ENCODE measurements around the gene ABCB8. TPM values are rescaled to one million over a fixed set of nuclear protein-coding genes. Genes with fewer than 3 reads are reported as not detected.

The ABCB8 gene
- total and polyA plus RNA-seq, 7 experiments from 2014 or later = 13.8 to 88.0 (median 64.4) TPM

GRCh38 chr7:151056283-151056665, 28.0 kb downstream of the ABCB8 start:
- no peak for DNase-seq
- H3K36me3 Mint-ChIP-seq = peaks cover 0 to 5% (median 4%) of the 10 kb centered on the region in 5 donors
- H3K27ac Mint-ChIP-seq = no peak overlapping the region
- Histone ChIP-seq H3K4me3 (ENCODE audit: low read length) (no peak overlapping the region), H3K4me1 (ENCODE audit: control insufficient read depth in 2 of 2, insufficient read depth in 2 of 2, low read length in 2 of 2) (peaks cover 25 to 32% of the 10 kb centered on the region in 2 donors), H3K9me3 (ENCODE audit: control insufficient read depth in 2 of 3, low read length in 3 of 3) (no peaks in the 10 kb centered on the region), H3K36me3 (ENCODE audit: control insufficient read depth in 2 of 3, insufficient read depth in 3 of 3, low read length in 3 of 3) (no peaks in the 10 kb centered on the region), H3K27me3 (ENCODE audit: control insufficient read depth in 2 of 2, insufficient read depth in 2 of 2, low read length in 2 of 2) (no peaks in the 10 kb centered on the region), H3K27ac (ENCODE audit: low read depth, low read length) (no peak overlapping the region)
- peaks cover 24 to 46% (median 38%) of the 10 kb centered on the region in 7 donors for H3K4me1 Mint-ChIP-seq
- H3K4me3 Mint-ChIP-seq = peak overlapping the region; percentile 38 to 99 (median 93)
- no peak for ATAC-seq
- H3K27me3 Mint-ChIP-seq = peaks cover 0 to 4% (median 0%) of the 10 kb centered on the region in 5 donors
- ChIA-PET POLR2A (interaction anchor here (1.0 to 1.9 kb wide), 2 partner anchors 29 to 37 kb away, joined by 3 to 6 read pairs; no protein-coding TSS in a partner anchor), CTCF (interaction anchor here (1.1 kb wide), 1 partner anchor 28 kb away, joined by 3 read pairs; the partner anchor contains the start of gene ABCB8)
- H3K9me3 Mint-ChIP-seq = peaks cover 0 to 1% (median 0%) of the 10 kb centered on the region in 11 donors
- intact Hi-C loops (cut with micrococcal nuclease) = loop anchor here (5.0 kb wide), 4 partner anchors 36 to 576 kb away; no protein-coding TSS in a partner anchor

GRCh38 chr7:151056666-151057505, 28.6 kb downstream of the ABCB8 start:
- Histone ChIP-seq H3K9me3 (ENCODE audit: control insufficient read depth in 2 of 3, low read length in 3 of 3) (no peaks in the 10 kb centered on the region), H3K4me3 (ENCODE audit: low read length) (peak overlapping the region; percentile 78), H3K27ac (ENCODE audit: low read depth, low read length) (peak overlapping the region; percentile 52), H3K4me1 (ENCODE audit: control insufficient read depth in 2 of 2, insufficient read depth in 2 of 2, low read length in 2 of 2) (peaks cover 25 to 32% of the 10 kb centered on the region in 2 donors), H3K36me3 (ENCODE audit: control insufficient read depth in 2 of 3, insufficient read depth in 3 of 3, low read length in 3 of 3) (no peaks in the 10 kb centered on the region), H3K27me3 (ENCODE audit: control insufficient read depth in 2 of 2, insufficient read depth in 2 of 2, low read length in 2 of 2) (no peaks in the 10 kb centered on the region)
- H3K4me1 Mint-ChIP-seq = peaks cover 30 to 49% (median 44%) of the 10 kb centered on the region in 7 donors
- CTCF ChIA-PET = interaction anchor here (0.6 to 3.5 kb wide), 4 partner anchors 28 to 201 kb away, joined by 3 to 15 read pairs (median 4); partner anchors contain the start of genes ABCB8 and TMUB1
- peaks cover 0 to 1% (median 0%) of the 10 kb centered on the region in 11 donors for H3K9me3 Mint-ChIP-seq
- H3K27me3 Mint-ChIP-seq = peaks cover 0 to 4% (median 0%) of the 10 kb centered on the region in 5 donors
- ATAC-seq (no peak), DNase-seq (no peak)
- POLR2A ChIA-PET = interaction anchor here (0.7 to 2.7 kb wide), 4 partner anchors 26 to 38 kb away, joined by 3 to 10 read pairs (median 5); partner anchors contain the start of gene ABCB8
- H3K27ac Mint-ChIP-seq = peak overlapping the region in 6 of 9 donors; percentile 38 to 93 (median 88)
- H3K36me3 Mint-ChIP-seq = peaks cover 0 to 5% (median 4%) of the 10 kb centered on the region in 5 donors
- peak overlapping the region; percentile 91 to 99 (median 94) for H3K4me3 Mint-ChIP-seq
- intact Hi-C loops (cut with micrococcal nuclease) = loop anchor here (5.0 kb wide), 4 partner anchors 35 to 575 kb away; no protein-coding TSS in a partner anchor

GRCh38 chr7:151057506-151057988, 29.3 kb downstream of the ABCB8 start, which contains the start of gene CDK5:
CDK5 (minus strand) TSS chr7:151057897; CDS start chr7:151057848, 49 bp downstream.
- DNase-seq = no peak
- peaks cover 0 to 4% (median 3%) of the 10 kb centered on the region in 5 donors for H3K36me3 Mint-ChIP-seq

GRCh38 chr7:151057989-151058780, 29.9 kb downstream of the ABCB8 start:
- H3K36me3 ChIP-seq (ENCODE audit: control insufficient read depth in 2 of 3, insufficient read depth in 3 of 3, low read length in 3 of 3) = no peaks in the 10 kb centered on the region
- no peaks in the 10 kb centered on the region for H3K27me3 Mint-ChIP-seq
- ATAC-seq (peak; percentile 96), DNase-seq (peak; percentile 80 to 99 (median 97))
- H3K27ac Mint-ChIP-seq = peak overlapping the region; percentile 86 to 96 (median 93)
- H3K4me1 ChIP-seq (ENCODE audit: control insufficient read depth in 2 of 2, insufficient read depth in 2 of 2, low read length in 2 of 2) = peaks cover 25 to 32% of the 10 kb centered on the region in 2 donors
- intact Hi-C loops (cut with micrococcal nuclease) = loop anchor here (1.0 to 5.0 kb wide), 13 partner anchors 22 to 1220 kb away; partner anchors contain the start of genes ABCB8 (in 2 of the 2), ABCF2 (in 2 of the 2), FASTK (in 2 of the 2) and REPIN1 (in 1 of the 2)
- H3K4me3 Mint-ChIP-seq = peak overlapping the region; percentile 91 to 99 (median 94)
- peaks cover 0 to 1% (median 0%) of the 10 kb centered on the region in 11 donors for H3K9me3 Mint-ChIP-seq
- no peaks in the 10 kb centered on the region for H3K27me3 ChIP-seq (ENCODE audit: control insufficient read depth in 2 of 2, insufficient read depth in 2 of 2, low read length in 2 of 2)
- peak overlapping the region; percentile 78 for H3K4me3 ChIP-seq (ENCODE audit: low read length)
- H3K4me1 Mint-ChIP-seq = peaks cover 25 to 41% (median 38%) of the 10 kb centered on the region in 7 donors
- H3K27ac ChIP-seq (ENCODE audit: low read depth, low read length) = peak overlapping the region; percentile 92
- CTCF ChIA-PET = interaction anchor here (1.0 to 3.5 kb wide), 3 partner anchors 26 to 52 kb away, joined by 3 to 15 read pairs (median 7); partner anchors contain the start of gene TMUB1
- H3K36me3 Mint-ChIP-seq = peaks cover 0 to 3% (median 0%) of the 10 kb centered on the region in 5 donors
- no peaks in the 10 kb centered on the region for H3K9me3 ChIP-seq (ENCODE audit: control insufficient read depth in 2 of 3, low read length in 3 of 3)
- POLR2A ChIA-PET = interaction anchor here (1.0 to 2.8 kb wide), 10 partner anchors 23 to 82 kb away, joined by 3 to 14 read pairs (median 4); partner anchors contain the start of genes ABCB8, FASTK and TMUB1

More at GRCh38 chr7:151057506-151057988, 29.3 kb downstream of the ABCB8 start, which contains the start of gene CDK5:
- H3K4me3 Mint-ChIP-seq = peak within 1 kb of the TSS; percentile 91 to 99 (median 94)
- ATAC-seq = peak; percentile 0
- peak within 1 kb of the TSS; percentile 92 for H3K27ac ChIP-seq (ENCODE audit: low read depth, low read length)
- H3K4me1 ChIP-seq (ENCODE audit: control insufficient read depth in 2 of 2, insufficient read depth in 2 of 2, low read length in 2 of 2) = peaks cover 25 to 32% of the 10 kb centered on the region in 2 donors
- H3K27me3 ChIP-seq (ENCODE audit: control insufficient read depth in 2 of 2, insufficient read depth in 2 of 2, low read length in 2 of 2) = no peaks in the 10 kb centered on the region
- peaks cover 0 to 1% (median 0%) of the 10 kb centered on the region in 11 donors for H3K9me3 Mint-ChIP-seq
- H3K27ac Mint-ChIP-seq = peak within 1 kb of the TSS; percentile 86 to 96 (median 93)
- ChIA-PET POLR2A (interaction anchor here (0.7 to 2.7 kb wide), 4 partner anchors 25 to 44 kb away, joined by 4 to 10 read pairs (median 6); partner anchors contain the start of gene ABCB8), CTCF (interaction anchor here (1.0 to 3.5 kb wide), 2 partner anchors 27 to 52 kb away, joined by 3 to 15 read pairs; partner anchors contain the start of gene TMUB1)
- intact Hi-C loops (cut with micrococcal nuclease) = loop anchor here (5.0 kb wide), 4 partner anchors 35 to 575 kb away; no protein-coding TSS in a partner anchor
- H3K4me3 ChIP-seq (ENCODE audit: low read length) = peak within 1 kb of the TSS; percentile 78
- H3K4me1 Mint-ChIP-seq = peaks cover 29 to 48% (median 43%) of the 10 kb centered on the region in 7 donors
- H3K27me3 Mint-ChIP-seq = peaks cover 0 to 2% (median 0%) of the 10 kb centered on the region in 5 donors
- no peaks in the 10 kb centered on the region for H3K36me3 ChIP-seq (ENCODE audit: control insufficient read depth in 2 of 3, insufficient read depth in 3 of 3, low read length in 3 of 3)
- H3K9me3 ChIP-seq (ENCODE audit: control insufficient read depth in 2 of 3, low read length in 3 of 3) = no peaks in the 10 kb centered on the region

GRCh38 chr7:151058781-151059366, 30.6 kb downstream of the ABCB8 start:
- Histone ChIP-seq H3K27ac (ENCODE audit: low read depth, low read length) (peak overlapping the region; percentile 92), H3K9me3 (ENCODE audit: control insufficient read depth in 2 of 3, low read length in 3 of 3) (no peaks in the 10 kb centered on the region), H3K4me3 (ENCODE audit: low read length) (peak overlapping the region; percentile 78), H3K4me1 (ENCODE audit: control insufficient read depth in 2 of 2, insufficient read depth in 2 of 2, low read length in 2 of 2) (peaks cover 25 to 32% of the 10 kb centered on the region in 2 donors), H3K36me3 (ENCODE audit: control insufficient read depth in 2 of 3, insufficient read depth in 3 of 3, low read length in 3 of 3) (no peaks in the 10 kb centered on the region), H3K27me3 (ENCODE audit: control insufficient read depth in 2 of 2, insufficient read depth in 2 of 2, low read length in 2 of 2) (no peaks in the 10 kb centered on the region)
- no peaks in the 10 kb centered on the region for H3K27me3 Mint-ChIP-seq
- H3K36me3 Mint-ChIP-seq = peaks cover 0 to 3% (median 0%) of the 10 kb centered on the region in 5 donors
- ATAC-seq (no peak), DNase-seq (peak in 2 of 9 donors; percentile 26 to 37)
- peaks cover 0 to 1% (median 0%) of the 10 kb centered on the region in 11 donors for H3K9me3 Mint-ChIP-seq
- intact Hi-C loops (cut with micrococcal nuclease) = loop anchor here (1.0 to 5.0 kb wide), 15 partner anchors 8 to 1221 kb away; partner anchors contain the start of genes ABCB8 (in 2 of the 2), ABCF2 (in 2 of the 2), FASTK (in 2 of the 2) and REPIN1 (in 1 of the 2)
- H3K4me3 Mint-ChIP-seq = peak overlapping the region; percentile 91 to 99 (median 94)
- H3K4me1 Mint-ChIP-seq = peaks cover 25 to 38% (median 36%) of the 10 kb centered on the region in 7 donors
- ChIA-PET POLR2A (interaction anchor here (1.0 to 2.8 kb wide), 9 partner anchors 22 to 83 kb away, joined by 3 to 14 read pairs (median 3); partner anchors contain the start of genes ABCB8, FASTK and TMUB1), CTCF (interaction anchor here (1.2 to 3.5 kb wide), 2 partner anchors 26 to 40 kb away, joined by 7 to 15 read pairs; partner anchors contain the start of gene TMUB1)
- H3K27ac Mint-ChIP-seq = peak overlapping the region; percentile 86 to 96 (median 93)

Measured in naive thymus-derived CD4-positive, alpha-beta T cell (primary cell).